GM20431 (cell line): ENCODE data around the gene GSTT2.
"Not testable (repeated sequence)": the region's sequence is repeated elsewhere in the genome, so short reads cannot be mapped to it uniquely, and the experiment has no call there.

Experiments used
- in situ Hi-C: fragments of 300-500 bp; cut with MseI, MboI; formaldehyde crosslinking; loops from one replicate; pipeline ENCODE4 v1.15.0; 2020; ENCODE audit warnings: low sequenced_read_pairs; ENCODE audit not compliant: unreplicated experiment

GSTT2 gene

DNA sequence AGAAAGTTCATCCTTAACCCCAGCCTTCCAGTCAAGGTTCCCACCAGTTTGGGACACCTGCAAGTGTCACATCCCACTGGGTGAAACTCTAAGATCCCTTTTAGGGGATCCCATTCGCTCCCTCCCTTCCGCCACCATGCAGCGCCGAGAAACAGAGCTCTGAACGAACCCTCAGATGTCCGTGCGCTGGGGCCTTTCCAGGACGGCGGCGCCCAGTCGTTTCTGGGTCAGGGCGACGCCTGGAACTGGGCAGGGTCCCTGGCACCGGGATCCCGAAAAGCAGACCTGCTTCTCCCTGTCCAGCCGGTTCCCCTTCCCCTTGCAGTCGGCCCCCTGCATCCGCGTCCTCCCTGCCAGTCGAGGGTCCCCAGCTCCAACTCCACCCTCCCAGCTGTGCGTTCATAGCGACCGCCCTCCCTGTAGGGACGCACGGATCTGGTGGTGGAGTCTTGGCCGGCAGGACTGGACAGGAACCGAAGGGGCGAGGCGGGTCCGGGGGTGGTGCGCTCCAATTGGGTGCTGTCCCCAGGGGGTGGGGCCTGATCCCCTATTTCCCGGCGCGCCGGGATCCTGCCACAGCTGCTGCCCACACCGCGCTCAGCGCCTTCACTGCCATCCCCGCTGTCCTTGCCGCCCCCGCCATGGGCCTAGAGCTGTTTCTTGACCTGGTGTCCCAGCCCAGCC is at the start of gene GSTT2:
Gene GSTT2 (plus strand): TSS at position 578 of the 684 bp plus-strand sequence.
- in situ Hi-C loops = not testable (repeated sequence)

GRCh38 chr22:23938328-23939016 is 41.5 kb upstream of the GSTT2 start:
- in situ Hi-C loops = no loop called here

DNA sequence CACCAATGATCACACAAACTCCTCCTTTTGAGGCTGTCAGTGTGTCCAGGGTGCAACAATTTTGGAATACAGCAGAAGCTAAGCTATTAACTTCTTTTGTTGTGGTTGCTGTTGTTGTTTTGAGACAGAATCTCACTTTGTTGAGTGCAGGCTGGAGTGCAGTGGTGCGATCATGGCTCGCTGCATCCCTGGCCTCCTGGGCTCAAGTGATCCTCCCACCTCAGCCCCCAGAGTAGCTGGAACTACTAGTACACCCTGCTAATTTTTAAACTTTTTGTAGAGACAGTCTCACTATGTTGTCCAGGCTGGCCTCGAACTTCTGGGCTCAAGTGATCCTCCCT is 40.9 kb upstream of the GSTT2 start:
- in situ Hi-C loops = no loop called here

- in situ Hi-C loops = not testable (repeated sequence)
Measured at GRCh38 chr22:23940166-23940565, 39.8 kb upstream of the GSTT2 start.

- in situ Hi-C loops = not testable (repeated sequence)
Measured at GRCh38 chr22:23947391-23947790, 32.5 kb upstream of the GSTT2 start.

GRCh38 chr22:23949764-23950163 is 30.2 kb upstream of the GSTT2 start:
- in situ Hi-C loops = not testable (repeated sequence)

DNA sequence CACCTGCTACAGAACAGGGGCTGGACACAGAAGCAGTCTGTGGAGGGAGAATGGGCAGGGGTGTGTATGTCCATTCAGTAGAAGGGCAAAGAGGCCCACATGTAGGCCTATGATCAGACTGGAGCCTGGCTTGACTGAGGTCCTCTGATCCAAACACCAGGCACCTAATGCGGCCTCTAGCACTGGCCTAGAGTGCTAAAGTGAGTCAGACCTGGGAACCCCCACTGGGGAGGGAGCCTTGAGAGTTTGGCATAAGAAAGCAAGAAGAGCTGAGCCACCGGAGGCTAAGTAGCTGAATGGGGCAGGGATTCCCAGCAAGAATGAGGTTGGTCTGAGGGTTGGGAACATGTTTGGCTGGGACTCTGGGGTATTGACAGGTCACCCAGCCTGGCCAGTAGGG is 28.6 kb upstream of the GSTT2 start:
- in situ Hi-C loops = not testable (repeated sequence)

DNA sequence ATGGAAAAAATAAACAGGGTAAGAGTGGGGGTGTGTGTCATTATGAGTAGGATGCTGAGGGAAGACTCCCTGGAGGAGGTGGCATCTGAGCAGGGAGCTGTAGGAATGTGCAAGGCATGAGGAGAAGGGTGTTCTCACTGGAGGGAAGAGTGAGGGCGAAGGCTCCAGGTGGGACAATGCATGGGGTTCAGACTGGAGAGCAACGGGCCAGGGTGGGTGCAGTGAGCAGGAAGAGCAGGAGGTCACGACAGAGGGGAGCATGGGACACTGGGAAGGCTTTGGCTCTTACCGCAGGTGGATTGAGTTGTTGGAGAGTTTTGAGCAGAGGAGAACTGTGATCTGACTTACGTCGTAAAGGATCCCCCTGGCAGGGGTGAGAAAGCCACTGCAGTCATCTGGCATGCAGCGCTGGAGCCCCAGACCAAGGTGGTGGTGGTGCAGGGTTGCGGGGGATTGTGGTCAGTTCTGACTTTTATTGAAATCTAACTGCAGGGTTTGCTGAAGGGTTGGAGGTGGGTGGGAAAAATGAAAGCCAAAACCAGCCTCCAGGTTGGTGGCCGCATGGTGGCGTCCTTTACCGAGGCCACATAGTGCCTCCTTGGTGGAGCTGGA is 27.0 kb upstream of the GSTT2 start:
- in situ Hi-C loops = not testable (repeated sequence)

GRCh38 chr22:23953485-23953884 is 26.4 kb upstream of the GSTT2 start:
- in situ Hi-C loops = not testable (repeated sequence)

- in situ Hi-C loops = not testable (repeated sequence)
Measured at GRCh38 chr22:23954193-23954990, 25.5 kb upstream of the GSTT2 start.

DNA sequence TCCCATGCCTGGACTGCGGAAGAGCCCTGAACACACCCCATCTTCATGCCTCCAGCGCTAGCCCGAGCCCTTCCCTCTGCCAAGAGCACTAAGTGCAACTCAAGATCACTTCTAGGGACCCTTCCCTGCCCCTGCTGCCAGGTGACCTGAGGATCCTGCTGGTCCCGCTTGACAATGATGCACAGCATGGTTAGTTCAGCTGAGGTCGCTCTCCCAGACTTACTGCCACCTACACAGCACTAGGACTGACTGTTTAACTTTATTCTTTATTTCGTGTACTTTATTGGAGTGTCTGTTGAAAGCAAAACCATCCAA is 25.0 kb upstream of the GSTT2 start:
- in situ Hi-C loops = not testable (repeated sequence)

DNA sequence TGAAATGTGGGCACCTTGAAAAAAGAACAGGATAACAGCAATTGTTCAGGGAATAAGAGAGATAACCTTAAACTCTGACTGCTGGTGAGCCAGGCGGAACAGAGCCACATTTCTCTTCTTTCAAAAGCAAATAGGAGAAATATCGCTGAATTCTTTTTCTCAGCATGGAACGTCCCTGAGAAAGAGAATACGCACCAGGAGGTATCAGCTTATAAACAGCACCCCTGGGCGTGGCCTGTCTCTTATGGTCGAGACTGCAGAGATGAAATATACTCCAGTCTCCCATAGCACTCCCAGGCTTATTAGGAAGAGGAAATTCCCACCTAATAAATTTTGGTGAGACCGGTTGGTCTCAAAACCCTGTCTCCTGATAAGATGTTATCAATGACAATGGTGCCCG is 24.0 kb upstream of the GSTT2 start:
- in situ Hi-C loops = not testable (repeated sequence)

DNA sequence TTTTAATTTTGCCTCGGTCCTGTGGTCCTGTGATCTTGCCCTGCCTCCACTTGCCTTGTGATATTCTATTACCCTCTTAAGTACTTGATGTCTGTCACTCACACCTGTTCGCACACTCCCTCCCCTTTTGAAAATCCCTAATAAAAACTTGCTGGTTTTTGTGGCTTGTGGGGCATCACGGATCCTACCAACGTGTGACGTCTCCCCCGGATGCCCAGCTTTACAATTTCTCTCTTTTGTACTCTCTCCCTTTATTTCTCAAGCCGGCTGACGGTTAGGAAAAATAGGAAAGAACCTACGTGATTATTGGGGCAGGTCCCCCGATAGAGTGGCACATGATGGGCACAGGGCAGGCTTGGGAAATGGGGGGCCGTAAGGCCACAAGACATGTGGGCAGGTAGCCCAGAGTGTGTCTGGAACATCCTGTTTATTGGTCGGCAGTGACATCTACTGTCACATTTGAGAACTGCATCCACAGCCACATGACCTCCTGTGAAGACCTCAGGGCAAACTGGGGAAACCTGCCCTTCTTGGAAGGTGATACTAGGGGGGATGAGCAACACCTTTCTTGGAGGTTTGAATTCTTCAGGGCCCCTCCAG is 23.5 kb upstream of the GSTT2 start:
- in situ Hi-C loops = not testable (repeated sequence)

DNA sequence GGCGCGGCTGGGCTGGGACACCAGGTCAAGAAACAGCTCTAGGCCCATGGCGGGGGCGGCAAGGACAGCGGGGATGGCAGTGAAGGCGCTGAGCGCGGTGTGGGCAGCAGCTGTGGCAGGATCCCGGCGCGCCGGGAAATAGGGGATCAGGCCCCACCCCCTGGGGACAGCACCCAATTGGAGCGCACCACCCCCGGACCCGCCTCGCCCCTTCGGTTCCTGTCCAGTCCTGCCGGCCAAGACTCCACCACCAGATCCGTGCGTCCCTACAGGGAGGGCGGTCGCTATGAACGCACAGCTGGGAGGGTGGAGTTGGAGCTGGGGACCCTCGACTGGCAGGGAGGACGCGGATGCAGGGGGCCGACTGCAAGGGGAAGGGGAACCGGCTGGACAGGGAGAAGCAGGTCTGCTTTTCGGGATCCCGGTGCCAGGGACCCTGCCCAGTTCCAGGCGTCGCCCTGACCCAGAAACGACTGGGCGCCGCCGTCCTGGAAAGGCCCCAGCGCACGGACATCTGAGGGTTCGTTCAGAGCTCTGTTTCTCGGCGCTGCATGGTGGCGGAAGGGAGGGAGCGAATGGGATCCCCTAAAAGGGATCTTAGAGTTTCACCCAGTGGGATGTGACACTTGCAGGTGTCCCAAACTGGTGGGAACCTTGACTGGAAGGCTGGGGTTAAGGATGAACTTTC is 18.7 kb upstream of the GSTT2 start, which contains the start of gene GSTT2B:
Gene GSTT2B (minus strand): TSS at position 112 of the 688 bp plus-strand sequence. CDS start 64 bp downstream, at position 48.
- in situ Hi-C loops = not testable (repeated sequence)

DNA sequence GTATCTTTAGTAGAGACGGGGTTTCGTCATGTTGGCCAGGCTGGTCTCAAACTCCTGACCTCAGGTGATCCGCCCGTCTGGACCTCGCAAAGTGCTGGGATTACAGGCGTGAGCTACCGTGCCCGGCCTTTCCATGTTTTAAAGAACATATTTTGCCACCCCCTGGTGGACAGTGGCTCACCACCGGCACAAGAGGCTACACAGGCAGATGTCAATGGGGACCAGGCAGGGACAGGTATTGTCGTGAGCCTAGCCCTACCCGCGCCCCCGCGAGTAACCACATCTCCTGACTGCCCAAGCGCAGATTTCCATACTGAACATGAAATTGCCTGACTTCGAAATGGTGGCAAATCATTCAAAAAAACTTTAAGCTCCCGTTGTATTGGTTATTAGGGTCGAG is 13.8 kb upstream of the GSTT2 start:
- in situ Hi-C loops = not testable (repeated sequence)

GRCh38 chr22:23966568-23966967 is 13.4 kb upstream of the GSTT2 start, which contains the start of gene DDTL:
Gene DDTL (plus strand): TSS chr22:23966888. CDS start chr22:23966915, 27 bp downstream.
- in situ Hi-C loops = not testable (repeated sequence)

- in situ Hi-C loops = no loop called here
Measured at GRCh38 chr22:23969071-23969470, 10.9 kb upstream of the GSTT2 start.

- in situ Hi-C loops = no loop called here
Measured at GRCh38 chr22:23970201-23970641, 9.7 kb upstream of the GSTT2 start.

DNA sequence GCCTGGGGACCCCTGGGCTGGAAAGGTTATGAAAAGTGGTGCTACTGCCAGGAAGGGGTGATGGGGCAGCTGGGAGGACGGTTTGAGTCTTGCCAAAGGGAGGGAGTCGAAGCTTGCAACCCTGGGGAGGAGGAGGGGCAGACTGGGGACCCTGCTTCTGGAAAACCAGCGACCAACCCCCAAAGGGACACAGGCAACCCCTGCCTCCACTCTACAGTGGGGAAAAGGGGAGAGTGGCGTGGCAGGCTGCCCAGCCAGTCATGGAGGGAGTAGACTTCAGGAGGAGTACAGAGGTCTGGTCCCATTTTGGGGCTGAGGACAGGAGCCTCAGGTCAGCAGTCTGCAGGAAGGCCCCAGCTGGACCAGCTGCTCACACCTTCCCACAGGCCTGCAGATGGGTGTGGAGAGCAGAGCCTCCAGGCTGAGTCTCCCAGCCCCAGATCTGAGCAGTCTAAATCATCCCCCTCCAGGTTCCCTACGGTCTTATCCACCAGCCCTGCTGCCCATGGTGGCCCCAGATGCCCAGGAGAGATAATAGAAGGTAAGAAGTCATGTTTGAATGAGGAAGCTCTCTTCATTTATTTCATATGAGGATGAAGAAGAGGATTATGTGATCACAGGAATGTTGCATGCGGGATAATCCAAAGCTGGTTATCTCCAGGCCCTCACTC is 9.0 kb upstream of the GSTT2 start:
- in situ Hi-C loops = no loop called here
